Measurements from ENCODE around the gene NRXN3. TPM values are rescaled to one million over a fixed set of nuclear protein-coding genes. Genes with fewer than 3 reads are reported as not detected.

NRXN3 gene
- total and polyA plus RNA-seq, 8 donors: 0.29 to 41.1 (median 9.1) TPM

- Histone ChIP-seq H3K9me3 (no peaks in the 10 kb centered on the region), H3K4me3 (no peak overlapping the region), H3K27ac (no peak overlapping the region), H3K36me3 (no peaks in the 10 kb centered on the region), H3K4me1 (peaks cover 0 to 9% (median 0%) of the 10 kb centered on the region in 4 donors), H3K27me3 (no peaks in the 10 kb centered on the region)
- WGBS, 5 donors: 64 to 77% (median 76%) methylated on average over 2 of the region's 2 CpGs
- TF ChIP-seq POLR2A (IDR thresholded peaks at IDR 0.05) (no peak), POLR2AphosphoS5 (IDR thresholded peaks at IDR 0.05) (no peak), EP300 (IDR thresholded peaks at IDR 0.05) (no peak), CTCF (IDR thresholded peaks at IDR 0.05) (no peak)
- intact Hi-C loops (cut with DNase I; ENCODE audit: low total_unique reads): no loop called here
- no peak for DNase-seq
Measured at GRCh38 chr14:79663453-79663852, 1493.3 kb downstream of the NRXN3 start.

DNA sequence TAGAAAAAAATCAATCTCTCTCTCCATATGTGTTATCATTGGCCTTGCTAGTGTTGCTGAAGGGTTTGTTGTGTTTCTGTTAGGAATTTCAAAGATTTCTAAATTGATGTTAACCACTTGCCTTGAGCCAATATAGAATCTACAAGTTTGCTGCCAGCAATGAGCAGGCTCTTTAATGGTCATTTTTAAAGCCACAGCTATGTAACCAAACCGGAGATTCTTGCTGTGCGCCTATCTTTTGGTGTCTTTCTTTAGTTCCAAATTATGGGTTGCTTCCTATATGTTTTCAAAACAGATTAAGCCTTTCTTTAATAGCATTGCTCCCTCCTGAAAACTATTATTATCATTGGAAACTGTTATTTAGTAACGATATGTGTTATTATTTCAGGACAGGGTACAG lies 1495.4 kb downstream of the NRXN3 start:
- DNase-seq: no peak
- WGBS, 5 donors: 88 to 95% (median 92%) methylated on average over 3 of the region's 3 CpGs
- Histone ChIP-seq H3K27ac (no peak overlapping the region), H3K9me3 (no peaks in the 10 kb centered on the region), H3K4me1 (peaks cover 0 to 2% (median 0%) of the 10 kb centered on the region in 4 donors), H3K27me3 (no peaks in the 10 kb centered on the region), H3K36me3 (no peaks in the 10 kb centered on the region), H3K4me3 (no peak overlapping the region)
- intact Hi-C loops (cut with DNase I; ENCODE audit: low total_unique reads): no loop called here
- no peak for TF ChIP-seq CTCF (IDR thresholded peaks at IDR 0.05)
- TF ChIP-seq EP300 (IDR thresholded peaks at IDR 0.05): no peak
- TF ChIP-seq POLR2A (IDR thresholded peaks at IDR 0.05): no peak
- TF ChIP-seq POLR2AphosphoS5 (IDR thresholded peaks at IDR 0.05): no peak

DNA sequence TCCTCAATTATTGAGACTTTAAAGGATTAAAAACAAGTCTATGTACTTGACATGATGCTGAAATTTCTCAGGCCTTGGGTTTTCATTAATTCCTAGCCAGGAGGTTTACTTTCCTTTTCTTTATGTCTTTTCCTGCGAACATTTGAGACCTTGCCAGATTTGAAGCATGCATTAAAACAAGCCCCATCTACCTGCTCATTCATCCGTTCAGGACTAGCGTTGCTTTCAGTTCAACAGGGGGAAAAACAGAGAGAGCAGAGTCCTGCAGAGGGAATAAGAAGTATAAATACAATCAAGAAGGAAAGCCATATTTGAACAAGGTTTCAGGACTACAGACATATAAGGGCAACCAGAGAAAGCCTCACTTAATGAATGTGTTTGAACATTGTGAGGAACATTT lies 1498.8 kb downstream of the NRXN3 start:
- no peaks in the 10 kb centered on the region for H3K36me3 ChIP-seq
- intact Hi-C loops (cut with DNase I; ENCODE audit: low total_unique reads): no loop called here
- no peaks in the 10 kb centered on the region for H3K9me3 ChIP-seq
- TF ChIP-seq EP300 (IDR thresholded peaks at IDR 0.05) (no peak), POLR2A (IDR thresholded peaks at IDR 0.05) (no peak), CTCF (IDR thresholded peaks at IDR 0.05) (no peak), POLR2AphosphoS5 (IDR thresholded peaks at IDR 0.05) (no peak)
- no peak overlapping the region for H3K4me3 ChIP-seq
- H3K4me1 ChIP-seq: no peaks in the 10 kb centered on the region
- peak in 1 of 2 donors; percentile 28 for DNase-seq
- 56 to 80% (median 65%) methylated on average over 3 of the region's 3 CpGs for WGBS, 5 donors
- no peaks in the 10 kb centered on the region for H3K27me3 ChIP-seq
- no peak overlapping the region for H3K27ac ChIP-seq

- Histone ChIP-seq H3K27me3 (no peaks in the 10 kb centered on the region), H3K4me1 (no peaks in the 10 kb centered on the region), H3K9me3 (no peaks in the 10 kb centered on the region), H3K4me3 (no peak overlapping the region), H3K36me3 (no peaks in the 10 kb centered on the region), H3K27ac (no peak overlapping the region)
- intact Hi-C loops (cut with DNase I; ENCODE audit: low total_unique reads): no loop called here
- no peak for DNase-seq
- no peak for TF ChIP-seq CTCF (IDR thresholded peaks at IDR 0.05)
- no peak for TF ChIP-seq POLR2AphosphoS5 (IDR thresholded peaks at IDR 0.05)
- no peak for TF ChIP-seq EP300 (IDR thresholded peaks at IDR 0.05)
- TF ChIP-seq POLR2A (IDR thresholded peaks at IDR 0.05): no peak
- 79 to 85% (median 80%) methylated on average over 5 of the region's 5 CpGs for WGBS, 5 donors
Measured at GRCh38 chr14:79670811-79671210, 1500.6 kb downstream of the NRXN3 start.

Data from stomach (tissue), 9 donors.